NCI-H187 (cell line): ENCODE measurements around the gene RASAL1.
A peak's percentile ranks its signal among the peaks of the same experiment; 100 is the strongest.
"Not testable (repeated sequence)": the region's sequence is repeated elsewhere in the genome, so short reads cannot be mapped to it uniquely, and the experiment has no call there.

Experiments used
- DNase-seq, 2 experiments: peaks; one replicate each; lab custom pipeline; 2025; lab: John Stamatoyannopoulos, UW

Gene RASAL1

GRCh38 chr12:113161415-113162016, 26.0 kb upstream of the RASAL1 start:
- DNase-seq: peak; percentile 89 to 96

- no peak for DNase-seq
Measured at GRCh38 chr12:113159937-113160336, 24.4 kb upstream of the RASAL1 start.

- DNase-seq: no peak
Measured at GRCh38 chr12:113158439-113159203, 23.1 kb upstream of the RASAL1 start.

- no peak for DNase-seq
Measured at GRCh38 chr12:113157218-113157859, 21.8 kb upstream of the RASAL1 start.

- no peak for DNase-seq
Measured at GRCh38 chr12:113155646-113156045, 20.1 kb upstream of the RASAL1 start.

GRCh38 chr12:113155060-113155459, 19.5 kb upstream of the RASAL1 start:
- DNase-seq: no peak

- DNase-seq: peak in 1 of 2 experiments; percentile 21
Measured at GRCh38 chr12:113154351-113154973, 18.9 kb upstream of the RASAL1 start.

GRCh38 chr12:113152835-113153814, 17.6 kb upstream of the RASAL1 start:
- DNase-seq: peak; percentile 41 to 58

GRCh38 chr12:113152196-113152834, 16.8 kb upstream of the RASAL1 start:
- no peak for DNase-seq

GRCh38 chr12:113151655-113152054, 16.1 kb upstream of the RASAL1 start:
- DNase-seq: no peak

- DNase-seq: peak in 1 of 2 experiments; percentile 66
Measured at GRCh38 chr12:113149361-113150150, 14.0 kb upstream of the RASAL1 start, which contains the start of gene CFAP73. CFAP73 (plus strand) TSS chr12:113149724; CDS start chr12:113149858, 134 bp downstream.

GRCh38 chr12:113146999-113147398, 11.4 kb upstream of the RASAL1 start:
- DNase-seq: no peak

GRCh38 chr12:113145720-113146551, 10.4 kb upstream of the RASAL1 start:
- no peak for DNase-seq

- no peak for DNase-seq
Measured at GRCh38 chr12:113144806-113145205, 9.2 kb upstream of the RASAL1 start.

- no peak for DNase-seq
Measured at GRCh38 chr12:113143959-113144358, 8.4 kb upstream of the RASAL1 start.

GRCh38 chr12:113142886-113143332, 7.3 kb upstream of the RASAL1 start:
- no peak for DNase-seq

GRCh38 chr12:113142173-113142885, 6.8 kb upstream of the RASAL1 start:
- DNase-seq: no peak

- DNase-seq: not testable (repeated sequence)
Measured at GRCh38 chr12:113141716-113142115, 6.2 kb upstream of the RASAL1 start.
